OCI-LY7 (cell line): ENCODE measurements around the gene ZNF655. TPM values are rescaled to one million over a fixed set of nuclear protein-coding genes. Genes with fewer than 3 reads are reported as not detected.

Experiments
- BruUV-seq: library from RNA; stranded (reverse); fragments of 400-500 nt; replicated peaks from 2 replicates; lab custom pipeline; 2021; lab: Mats Ljungman, UMichigan
- CTCF ChIA-PET: fragments of 300-600 bp; sonication (Branson Sonifier 250); formaldehyde crosslinking; loops from one replicate; lab custom pipeline; 2022; ENCODE audit warnings: antibody characterized with exemption; ENCODE audit not compliant: unreplicated experiment; lab: Charles Lee
- POLR2A ChIA-PET: fragments of 300-600 bp; sonication (Branson Sonifier 250); formaldehyde crosslinking; loops from one replicate; lab custom pipeline; 2022; ENCODE audit warnings: antibody characterized with exemption; lab: Charles Lee
- DNase-seq: peaks from one replicate; pipeline ENCODE4 v3.0.0-alpha.2; 2015; ENCODE audit warnings: low spot score
- H2AFZ ChIP-seq: fragments of 200-600 bp; sonication (generic), shearing (Covaris generic); 2 replicates; pipeline ENCODE4 v1.6.1; 2014; ENCODE audit warnings: mild to moderate bottlenecking, antibody characterized with exemption, low read length, moderate library complexity
- H3K27ac ChIP-seq: fragments of 200-600 bp; sonication (generic); 2 replicates; pipeline ENCODE4 v1.5.1; 2014; ENCODE audit warnings: mixed run types, low read depth, mild to moderate bottlenecking, moderate library complexity, low read length, inconsistent platforms; ENCODE audit not compliant: poor library complexity, severe bottlenecking
- H3K36me3 ChIP-seq: fragments of 200-600 bp; sonication (generic); 2 replicates; pipeline ENCODE4 v1.6.1; 2014; ENCODE audit warnings: mild to moderate bottlenecking, antibody characterized with exemption, low read length, moderate library complexity, mixed read lengths; ENCODE audit not compliant: insufficient read depth
- H3K4me1 ChIP-seq: fragments of 200-600 bp; sonication (generic); 2 replicates; pipeline ENCODE4 v1.5.1; 2014; ENCODE audit warnings: mild to moderate bottlenecking, low read length; ENCODE audit not compliant: insufficient read depth, poor library complexity, severe bottlenecking
- H3K4me2 ChIP-seq: fragments of 200-600 bp; sonication (generic); 2 replicates; pipeline ENCODE4 v1.6.1; 2014; ENCODE audit warnings: mild to moderate bottlenecking, low read length
- H3K4me3 ChIP-seq: fragments of 200-600 bp; sonication (generic); 2 replicates; pipeline ENCODE4 v1.5.1; 2014; ENCODE audit warnings: mild to moderate bottlenecking, low read depth, low read length; ENCODE audit not compliant: poor library complexity, severe bottlenecking
- H3K79me2 ChIP-seq: fragments of 200-600 bp; sonication (generic); 2 replicates; pipeline ENCODE4 v1.6.1; 2016; ENCODE audit warnings: low read depth, mild to moderate bottlenecking, low read length, moderate library complexity, mixed read lengths; ENCODE audit not compliant: insufficient read depth
- H3K9me2 ChIP-seq: fragments of 200-600 bp; sonication (generic); 2 replicates; pipeline ENCODE4 v1.6.1; 2016; ENCODE audit warnings: mild to moderate bottlenecking, low read length, mixed read lengths; ENCODE audit not compliant: insufficient read depth
- H3K9me3 ChIP-seq: fragments of 200-600 bp; sonication (generic); 2 replicates; pipeline ENCODE4 v1.6.1; 2014; ENCODE audit warnings: mild to moderate bottlenecking, mixed run types, low read length, mixed read lengths
- H4K20me1 ChIP-seq: fragments of 200-600 bp; sonication (generic); 2 replicates; pipeline ENCODE4 v1.6.1; 2014; ENCODE audit warnings: mild to moderate bottlenecking, antibody characterized with exemption, low read length, moderate library complexity, mixed read lengths; ENCODE audit not compliant: insufficient read depth
- CTCF ChIP-seq: fragments of 200-600 bp; sonication (generic); conservative IDR thresholded peaks from 2 replicates; pipeline ENCODE4 v1.5.1; 2014; ENCODE audit warnings: mild to moderate bottlenecking, antibody characterized with exemption, low read length, moderate library complexity, mixed read lengths
- EZH2phosphoT487 ChIP-seq: fragments of 200-600 bp; sonication (generic); IDR thresholded peaks from 2 replicates; pipeline ENCODE4 v1.6.1; 2018; ENCODE audit warnings: low read depth, borderline replicate concordance, mild to moderate bottlenecking, mixed run types, antibody characterized with exemption, low read length, moderate library complexity, mixed read lengths
- intact Hi-C: fragments of 100-400 bp; cut with micrococcal nuclease; formaldehyde crosslinking; loops from one replicate; pipeline ENCODE4 v1.10.0; 2022; ENCODE audit not compliant: unreplicated experiment
- total RNA-seq, 2 experiments: library from RNA; depleted of rRNA in 1 of 2; stranded (reverse); fragments of >200 nt in 1 of 2; shearing (Covaris generic) in 1 of 2; gene quantifications; 2 replicates each; pipeline ENCODE4 v1.2.3, GENCODE V29; 2014 to 2022

Gene ZNF655
- total RNA-seq, 2 experiments from 2014 or later, result 64.1 to 79.7 TPM

GRCh38 chr7:99521399-99521798 is 37.0 kb upstream of the ZNF655 start:
- H3K9me3 ChIP-seq, result no peaks in the 10 kb centered on the region
- no peak for TF ChIP-seq EZH2phosphoT487
- no peak for TF ChIP-seq CTCF
- ChIA-PET POLR2A (interaction anchor here (0.5 to 1.6 kb wide), 3 partner anchors 17 to 22 kb away, joined by 4 to 6 read pairs (median 5); partner anchors contain the start of gene ZKSCAN5), CTCF (no interaction called here)
- no peak overlapping the region for H3K4me2 ChIP-seq
- no peak overlapping the region for H3K27ac ChIP-seq
- no peak overlapping the region for H3K4me3 ChIP-seq
- no peaks in the 10 kb centered on the region for H3K9me2 ChIP-seq
- H3K36me3 ChIP-seq, result peaks cover 50% of the 10 kb centered on the region
- intact Hi-C loops, result no loop called here
- H3K4me1 ChIP-seq, result no peaks in the 10 kb centered on the region
- no peaks in the 10 kb centered on the region for H3K79me2 ChIP-seq
- BruUV-seq, result no TSS peak
- no peak for DNase-seq
- no peaks in the 10 kb centered on the region for H4K20me1 ChIP-seq
- H2AFZ ChIP-seq, result no peak overlapping the region

- DNase-seq, result peak; percentile 31
These were observed 32.6 kb upstream of the ZNF655 start for GRCh38 chr7:99525713-99526440.

More at GRCh38 chr7:99525713-99526440, 32.6 kb upstream of the ZNF655 start:
- Histone ChIP-seq H4K20me1 (no peaks in the 10 kb centered on the region), H2AFZ (no peak overlapping the region), H3K4me2 (no peak overlapping the region), H3K9me2 (no peaks in the 10 kb centered on the region), H3K4me3 (no peak overlapping the region), H3K79me2 (no peaks in the 10 kb centered on the region), H3K9me3 (no peaks in the 10 kb centered on the region), H3K27ac (no peak overlapping the region), H3K36me3 (peaks cover 56% of the 10 kb centered on the region), H3K4me1 (no peaks in the 10 kb centered on the region)
- peak; percentile 72 for TF ChIP-seq CTCF
- no peak for TF ChIP-seq EZH2phosphoT487
- BruUV-seq, result no TSS peak
- intact Hi-C loops, result no loop called here
- POLR2A ChIA-PET, result interaction anchor here (0.6 kb wide), 1 partner anchor 238 kb away, joined by 3 read pairs; no protein-coding TSS in a partner anchor
- CTCF ChIA-PET, result no interaction called here
